Stimulated activated CD4-positive, alpha-beta T cell treated with anti-CD3 and anti-CD28 coated beads, TNF-alpha, amount 100 ng/mL, for 1 hour (primary cell): ENCODE data around the gene PEX6.
A peak's percentile ranks its signal among the peaks of the same experiment; 100 is the strongest.

Experiments used
- DNase-seq, 3 donors: peaks; one replicate each; pipeline ENCODE4 v3.0.0-alpha.2; 2020; ENCODE audit warnings: low read depth in 3 of 3, low spot score in 1 of 3

The PEX6 gene

GRCh38 chr6:42937548-42938427, 41.2 kb downstream of the PEX6 start:
- no peak for DNase-seq

GRCh38 chr6:42936398-42936797, 42.6 kb downstream of the PEX6 start:
- no peak for DNase-seq

GRCh38 chr6:42935322-42935721, 43.7 kb downstream of the PEX6 start:
- DNase-seq = no peak

- DNase-seq = no peak
These were observed 45.8 kb downstream of the PEX6 start for GRCh38 chr6:42933205-42933604.

GRCh38 chr6:42932412-42932811, 46.6 kb downstream of the PEX6 start:
- DNase-seq = no peak

- peak; percentile 24 to 36 (median 27) for DNase-seq
These were observed 49.1 kb downstream of the PEX6 start for GRCh38 chr6:42929821-42930360.

- DNase-seq = peak; percentile 78 to 84 (median 80)
These were observed 49.8 kb downstream of the PEX6 start, which contains the start of gene CNPY3 for GRCh38 chr6:42928986-42929820. CNPY3 (plus strand) TSS chr6:42929480; CDS start chr6:42929571, 91 bp downstream.

GRCh38 chr6:42925248-42925857, 53.6 kb downstream of the PEX6 start:
- DNase-seq = no peak

- no peak for DNase-seq
These were observed 55.3 kb downstream of the PEX6 start for GRCh38 chr6:42923666-42924065.

- DNase-seq = no peak
These were observed 57.2 kb downstream of the PEX6 start for GRCh38 chr6:42921801-42922200.

GRCh38 chr6:42916288-42916687, 62.7 kb downstream of the PEX6 start:
- no peak for DNase-seq

- DNase-seq = no peak
These were observed 63.2 kb downstream of the PEX6 start, which contains the start of gene PTCRA for GRCh38 chr6:42915732-42916131. PTCRA (plus strand) TSS chr6:42916053; CDS start chr6:42916070, 17 bp downstream.

- DNase-seq = no peak
These were observed 64.4 kb downstream of the PEX6 start for GRCh38 chr6:42914546-42914945.
